Measurements from ENCODE around the gene TGFBR3.

DNA sequence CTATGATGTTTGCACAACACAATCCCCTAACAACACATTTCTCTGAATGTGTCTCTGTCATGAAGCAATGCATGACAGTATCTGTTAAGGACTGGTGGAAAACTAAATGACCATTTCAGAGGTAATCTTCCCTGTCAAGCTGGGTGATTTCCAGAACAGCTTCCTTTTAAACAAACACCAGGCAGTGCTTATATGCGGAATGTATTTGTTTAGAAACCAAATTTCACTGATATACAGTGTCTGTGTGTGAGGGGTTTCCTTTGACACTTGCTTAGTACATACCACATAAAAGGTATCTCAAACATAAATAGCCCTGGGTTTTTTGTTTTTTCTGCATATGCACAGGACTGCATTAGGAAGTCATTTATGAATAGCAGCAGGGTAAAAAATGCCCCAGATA, 95.6 kb downstream of the TGFBR3 start:
- no peak for TF ChIP-seq CTCF (IDR thresholded peaks at IDR 0.05 in 8 of 11, conservative IDR thresholded peaks at IDR 0.05 in 3 of 11)
- TF ChIP-seq POLR2A (IDR thresholded peaks at IDR 0.05): no peak
- TF ChIP-seq POLR2AphosphoS5 (IDR thresholded peaks at IDR 0.05): no peak
